ENCODE results near the gene TEAD3. TPM values are rescaled to one million over a fixed set of nuclear protein-coding genes. Genes with fewer than 3 reads are reported as not detected.
"Not testable (repeated sequence)": the region's sequence is repeated elsewhere in the genome, so short reads cannot be mapped to it uniquely, and the experiment has no call there.

The TEAD3 gene
- total RNA-seq = 25.5 and 33.2 TPM in 2 replicates
- 51.2 TPM for polyA plus RNA-seq (2012)

DNA sequence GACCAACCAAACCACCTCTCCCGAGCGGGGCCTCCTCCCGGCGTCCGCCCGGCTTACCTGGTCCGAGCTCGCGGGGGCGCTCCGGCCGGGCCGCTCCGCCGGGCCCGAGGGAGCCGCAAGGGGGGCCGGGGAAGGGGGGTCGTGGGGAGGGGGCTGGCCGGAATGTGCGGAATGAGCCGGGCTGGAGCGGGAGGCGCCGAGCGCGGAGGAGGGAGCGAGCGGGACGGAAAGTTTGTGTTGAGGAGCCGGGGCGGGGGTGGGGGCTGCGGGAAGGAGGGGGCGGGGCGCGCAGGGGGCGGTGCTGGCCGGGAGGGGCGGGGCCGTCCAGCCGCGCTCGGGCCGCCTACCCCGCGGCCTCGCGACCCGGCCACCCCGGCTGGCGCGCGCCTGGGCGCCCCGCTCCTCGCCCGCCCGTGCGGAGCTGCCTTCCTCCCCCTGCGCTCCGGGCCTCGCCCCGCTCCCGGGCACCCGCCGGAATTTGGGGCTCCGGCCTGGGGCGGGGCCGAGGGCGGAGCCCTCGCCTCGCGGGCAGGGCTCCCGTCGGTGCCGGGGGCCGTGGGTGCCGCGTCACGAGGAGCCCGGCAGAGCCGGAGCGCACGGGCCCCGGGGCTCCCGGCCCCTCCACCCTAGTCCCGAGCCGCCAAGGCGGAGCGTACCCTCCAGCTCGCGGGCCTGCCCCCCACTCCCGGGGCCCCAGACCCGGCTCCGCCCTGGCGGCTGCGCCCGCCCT, at the start of gene TEAD3:
TSS of gene TEAD3 (minus strand) at position 239 of the 730 bp plus-strand sequence.
- peak; percentile 87 for DNase-seq (ENCODE audit: low read depth)

GRCh38 chr6:35544769-35545361, 48.0 kb upstream of the TEAD3 start:
- no peak for DNase-seq (ENCODE audit: low read depth)

DNA sequence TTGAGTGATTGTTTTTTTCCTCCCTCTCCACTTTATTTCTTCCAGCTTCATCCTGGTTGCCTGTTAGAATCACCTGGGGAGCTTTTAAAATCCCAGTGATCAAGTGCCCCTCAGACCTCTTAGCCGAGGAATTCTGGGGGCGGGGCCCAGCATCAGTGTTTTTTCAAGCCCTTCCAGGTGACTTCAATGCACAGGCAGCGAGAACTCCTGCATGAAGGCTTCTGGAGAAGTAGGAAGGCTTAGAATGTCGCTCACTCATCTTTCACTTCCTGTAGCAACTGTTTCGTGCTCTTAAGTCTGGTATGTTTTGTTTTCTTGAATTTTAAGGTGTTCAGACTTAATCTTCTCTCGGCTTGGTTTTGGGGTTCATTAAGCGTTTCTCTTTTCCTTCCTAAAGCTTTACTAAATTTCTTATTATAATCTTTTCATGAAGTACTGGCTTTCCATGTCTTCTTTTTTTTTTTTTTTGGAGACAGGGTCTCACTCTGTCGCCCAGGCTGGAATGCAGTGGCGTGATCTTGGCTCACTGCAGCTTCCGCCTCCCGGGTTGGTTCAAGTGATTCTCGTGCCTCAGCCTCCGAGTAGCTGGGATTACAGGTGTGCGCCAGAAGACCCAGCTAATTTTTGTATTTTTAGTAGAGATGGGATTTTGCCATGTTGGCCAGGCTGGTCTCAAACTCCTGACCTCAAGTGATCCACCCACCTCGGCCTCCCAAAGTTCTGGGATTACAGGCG, 46.7 kb upstream of the TEAD3 start:
- no peak for DNase-seq (ENCODE audit: low read depth)

DNA sequence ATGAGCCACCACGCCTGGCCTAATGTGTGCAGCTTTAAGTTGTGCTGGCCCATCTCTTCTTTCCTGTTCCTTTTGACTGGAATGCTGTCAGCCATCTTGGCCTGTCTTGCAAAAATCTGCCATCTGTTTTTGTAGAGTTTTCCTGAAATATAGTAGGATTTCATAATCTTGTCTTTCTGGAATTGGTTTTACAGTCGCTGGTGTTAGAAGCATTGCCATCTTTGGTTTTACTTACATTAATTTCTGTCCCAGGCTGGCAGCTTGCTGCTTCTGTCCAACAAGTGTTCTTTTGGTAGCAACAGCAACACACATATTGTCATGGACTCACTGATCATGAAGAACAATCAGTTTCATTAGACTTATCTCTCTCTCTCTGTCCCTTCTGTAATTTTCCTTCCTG, 45.0 kb upstream of the TEAD3 start:
- no peak for DNase-seq (ENCODE audit: low read depth)

GRCh38 chr6:35539223-35539622, 42.3 kb upstream of the TEAD3 start:
- no peak for DNase-seq (ENCODE audit: low read depth)

- DNase-seq (ENCODE audit: low read depth) = not testable (repeated sequence)
Observed at GRCh38 chr6:35535847-35536246, 39.0 kb upstream of the TEAD3 start.

DNA sequence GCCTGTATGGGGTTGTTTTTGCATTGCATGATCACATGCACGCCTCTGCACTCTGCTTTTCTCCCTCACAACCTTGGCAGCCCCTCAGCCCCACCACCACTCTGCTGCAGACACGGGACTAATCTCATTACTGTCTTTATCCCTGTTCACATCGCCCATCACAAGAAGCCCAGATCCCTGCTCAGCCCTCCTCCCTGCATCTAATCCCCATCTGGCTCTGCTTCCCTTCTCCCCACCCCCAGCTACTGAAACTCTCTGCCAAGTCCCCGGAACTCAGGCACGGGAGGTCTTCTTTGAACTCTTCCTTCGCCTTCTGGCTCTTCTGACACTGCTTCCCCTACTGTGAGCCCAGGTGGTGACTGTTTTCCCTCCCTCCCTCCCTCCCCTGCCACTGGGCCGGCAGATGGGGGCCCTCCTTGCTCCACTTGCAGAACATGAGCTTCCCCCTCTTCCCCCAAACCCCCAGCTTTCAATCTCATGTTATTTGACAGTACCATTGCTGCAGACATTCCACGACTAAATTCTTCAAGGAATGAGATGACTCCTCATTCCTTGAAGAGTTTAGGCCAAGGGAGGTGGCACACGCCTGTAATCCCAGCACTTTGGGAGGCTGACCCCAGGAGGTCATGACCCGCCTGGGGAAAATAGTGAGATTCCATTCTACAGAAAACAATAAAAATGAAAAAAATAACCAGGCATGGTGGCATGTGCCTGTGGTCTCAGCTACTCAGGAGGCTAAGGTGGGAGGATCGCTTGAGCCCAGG, 37.7 kb upstream of the TEAD3 start:
- DNase-seq (ENCODE audit: low read depth) = no peak

DNA sequence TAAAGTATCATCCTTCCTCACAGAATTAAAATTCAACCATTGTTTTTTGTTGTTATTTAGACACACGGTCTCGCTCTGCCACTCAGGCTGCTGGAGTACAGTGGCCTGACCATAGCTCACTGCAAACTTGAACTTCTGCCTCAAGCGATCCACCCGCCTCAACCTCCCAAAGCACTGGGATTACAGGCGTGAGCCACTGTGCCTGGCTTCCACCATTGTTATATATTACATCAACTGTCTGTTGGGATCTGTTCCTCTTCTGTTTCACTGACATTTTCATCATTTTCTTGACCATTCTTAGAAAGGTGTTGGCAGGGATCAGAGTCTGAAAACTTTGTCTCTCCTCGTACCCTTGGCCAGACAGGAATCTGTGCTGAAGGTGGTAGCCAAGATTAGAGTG, 37.1 kb upstream of the TEAD3 start:
- DNase-seq (ENCODE audit: low read depth) = no peak

- no peak for DNase-seq (ENCODE audit: low read depth)
Observed at GRCh38 chr6:35532126-35532525, 35.2 kb upstream of the TEAD3 start.

GRCh38 chr6:35524380-35525020, 27.6 kb upstream of the TEAD3 start:
- DNase-seq (ENCODE audit: low read depth) = no peak

DNA sequence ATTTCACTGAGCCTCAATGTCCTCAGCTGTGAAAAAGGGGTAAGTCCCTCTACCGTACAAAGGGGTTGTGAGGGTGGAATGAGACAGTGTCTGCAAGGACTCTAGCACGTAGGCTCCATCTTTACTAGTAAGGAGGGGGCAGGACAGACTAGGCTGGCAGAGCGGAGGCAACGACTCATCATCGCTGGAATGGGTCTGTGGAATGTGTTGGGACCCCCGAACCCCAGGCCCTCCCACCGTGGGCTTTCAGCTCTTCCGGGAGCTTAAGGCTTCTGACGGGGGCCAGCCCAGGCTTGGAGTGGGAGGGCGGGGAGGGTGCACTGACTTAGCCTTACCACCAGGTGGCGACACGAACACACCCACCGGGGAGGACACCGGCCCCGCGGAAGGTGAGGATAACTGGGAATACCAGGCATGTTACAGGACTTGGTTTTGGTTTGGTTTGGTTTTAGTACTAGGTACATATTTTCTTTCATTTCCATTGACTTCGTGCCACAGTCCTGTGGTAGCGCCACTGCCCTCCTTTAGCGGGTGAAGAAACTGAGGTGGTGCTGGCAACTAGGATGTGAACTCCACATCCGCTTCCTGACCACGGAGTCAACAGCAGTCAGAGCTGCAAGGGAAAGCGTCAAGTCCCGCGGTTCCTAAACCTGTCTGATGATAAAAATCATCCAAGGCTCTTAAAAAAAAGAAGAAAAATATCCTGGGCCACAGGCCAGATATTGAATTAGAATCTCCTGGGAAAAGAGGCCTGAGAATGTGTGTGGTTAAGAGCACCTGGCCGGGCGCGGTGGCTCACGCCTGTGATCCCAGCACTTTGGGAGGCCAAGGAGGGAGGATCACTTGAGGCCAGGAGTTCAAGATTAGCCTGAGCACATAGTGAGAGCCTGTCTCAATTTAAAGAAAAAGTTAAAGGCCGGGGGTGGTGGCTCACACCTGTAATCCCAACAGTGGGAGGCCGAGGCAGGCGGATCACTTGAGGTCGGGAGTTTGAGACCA, 26.1 kb upstream of the TEAD3 start:
- peak; percentile 69 for DNase-seq (ENCODE audit: low read depth)

DNA sequence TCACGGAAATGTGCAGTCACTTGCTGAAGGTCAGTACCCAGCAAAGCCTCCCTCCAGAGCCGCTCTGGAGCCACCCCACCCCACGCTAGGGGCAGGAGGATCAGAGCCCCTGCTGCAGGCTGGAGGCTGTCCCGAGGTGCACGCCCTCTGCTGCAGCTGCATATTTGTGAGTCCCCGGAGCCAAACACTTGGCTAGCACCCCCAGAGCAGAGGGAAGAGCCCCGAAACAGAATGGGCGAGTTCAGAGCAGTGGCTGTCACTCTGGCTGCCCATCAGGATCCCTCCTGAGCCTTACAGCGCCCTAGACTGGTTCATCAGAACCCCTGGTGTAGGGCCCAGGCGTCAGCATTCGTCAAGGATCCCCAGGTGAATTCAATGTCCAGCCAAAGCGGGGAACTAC, 25.3 kb upstream of the TEAD3 start:
- DNase-seq (ENCODE audit: low read depth) = no peak

GRCh38 chr6:35521235-35521634, 24.4 kb upstream of the TEAD3 start:
- DNase-seq (ENCODE audit: low read depth) = no peak

- DNase-seq (ENCODE audit: low read depth) = no peak
Observed at GRCh38 chr6:35519313-35520015, 22.6 kb upstream of the TEAD3 start.

DNA sequence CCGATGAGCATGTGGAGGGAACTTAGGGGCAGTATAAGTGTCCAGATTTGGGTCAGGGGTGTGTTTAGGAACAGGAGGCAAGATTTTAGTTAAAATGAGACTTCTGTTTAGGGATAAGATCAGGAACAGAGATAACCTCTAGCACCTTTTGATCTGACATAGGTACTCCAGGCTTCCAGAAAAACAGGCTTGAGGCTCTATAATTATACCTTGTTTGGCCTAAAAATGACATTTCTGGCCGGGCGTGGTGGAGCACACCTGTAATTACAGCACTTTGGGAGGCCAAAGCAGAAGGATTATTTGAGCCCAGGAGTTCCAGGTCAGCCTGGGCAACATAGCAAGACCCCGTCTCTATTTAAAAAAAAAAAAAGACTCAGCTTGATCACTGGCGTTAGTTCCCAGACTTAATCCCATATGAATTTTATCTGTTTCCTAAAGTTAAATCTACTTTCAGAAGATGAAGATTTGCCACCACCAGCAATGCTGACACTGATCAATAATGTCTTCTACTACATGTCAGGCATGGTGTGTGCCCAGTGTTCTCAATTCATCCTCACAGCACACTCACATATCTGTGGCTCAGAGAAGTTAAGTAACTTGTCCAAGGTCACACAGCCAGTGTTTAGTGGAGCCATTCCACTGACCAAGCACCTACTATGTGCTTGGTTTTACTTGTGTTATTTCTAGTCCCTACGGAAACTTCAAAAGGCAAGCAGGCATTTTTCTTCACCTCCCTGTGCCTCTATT, 21.9 kb upstream of the TEAD3 start:
- no peak for DNase-seq (ENCODE audit: low read depth)

GRCh38 chr6:35517978-35518377, 21.1 kb upstream of the TEAD3 start:
- DNase-seq (ENCODE audit: low read depth) = not testable (repeated sequence)

DNA sequence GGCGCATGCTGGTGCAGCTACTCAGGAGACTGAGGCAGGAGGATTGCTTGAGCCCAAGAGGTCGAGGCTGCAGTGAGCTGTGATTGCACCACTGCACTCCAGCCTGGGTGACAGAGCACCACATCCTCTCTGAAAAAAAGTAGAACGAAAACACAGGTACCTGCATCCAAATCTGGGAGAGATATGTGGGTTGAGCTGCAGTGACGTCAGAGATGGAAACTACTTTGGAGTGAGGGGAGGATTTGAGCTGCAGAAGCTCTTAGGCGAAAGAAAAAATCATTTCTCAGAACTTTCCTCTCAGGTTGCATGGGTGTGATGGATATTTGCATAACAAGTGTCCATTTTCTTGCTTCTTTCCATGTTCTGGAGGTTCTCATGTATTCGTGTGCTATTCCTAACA, 19.8 kb upstream of the TEAD3 start:
- no peak for DNase-seq (ENCODE audit: low read depth)

- not testable (repeated sequence) for DNase-seq (ENCODE audit: low read depth)
Observed at GRCh38 chr6:35515939-35516338, 19.1 kb upstream of the TEAD3 start.
